Measurements from ENCODE around the gene SUPT5H.

SUPT5H gene

DNA sequence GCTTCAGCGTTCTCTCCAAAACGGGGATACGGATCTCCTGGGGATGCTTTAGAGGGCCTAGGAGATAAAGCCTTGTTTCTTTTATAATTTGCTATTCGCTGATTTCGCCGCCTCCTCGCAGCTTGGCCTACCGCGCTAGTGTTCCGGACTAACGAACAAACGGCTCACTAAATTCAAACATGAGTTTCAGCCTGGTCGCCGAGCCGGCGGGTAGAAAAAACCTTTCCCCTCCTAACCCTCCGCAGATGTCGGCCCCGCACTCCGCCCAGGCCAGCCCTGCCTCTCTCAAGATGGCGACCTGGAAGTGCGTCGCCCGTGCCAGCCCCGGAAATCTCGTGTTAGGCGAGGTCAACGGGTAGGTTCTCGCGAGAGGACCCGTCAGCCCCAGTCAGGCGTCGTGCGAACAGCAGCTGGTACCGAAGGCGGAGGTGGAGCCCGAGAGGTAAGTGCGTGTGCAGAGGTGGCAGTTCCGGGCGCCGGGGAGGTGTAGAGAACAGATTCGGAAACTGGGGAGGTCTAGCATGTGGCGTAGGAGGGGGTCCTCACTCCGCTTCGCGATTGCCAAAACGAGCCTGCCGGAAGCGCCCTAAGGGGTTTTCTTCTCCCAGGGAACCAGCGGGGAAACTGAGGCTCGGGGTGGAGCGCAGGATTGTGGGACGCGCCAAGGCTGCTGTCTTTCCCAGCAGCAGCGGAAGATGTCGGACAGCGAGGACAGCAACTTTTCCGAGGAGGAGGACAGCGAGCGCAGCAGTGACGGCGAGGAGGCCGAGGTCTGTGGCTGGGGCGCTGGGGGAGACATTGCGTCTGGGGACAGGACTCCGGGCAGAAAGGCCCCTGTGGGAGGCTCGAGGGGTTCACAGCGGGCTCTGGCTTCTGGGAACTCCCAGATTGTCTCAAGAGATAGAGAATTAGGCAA is at the start of gene SUPT5H:
Gene SUPT5H, plus strand, starts transcription at position 387 of the 916 bp plus-strand sequence. Its CDS starts 309 bp downstream, at position 696.
- peak; percentile 97 for DNase-seq (ENCODE audit: low spot score)

GRCh38 chr19:39397360-39398296 is 47.8 kb upstream of the SUPT5H start:
- DNase-seq (ENCODE audit: low spot score) = peak; percentile 91

GRCh38 chr19:39398297-39398864 is 47.0 kb upstream of the SUPT5H start:
- DNase-seq (ENCODE audit: low spot score) = peak; percentile 76

- no peak for DNase-seq (ENCODE audit: low spot score)
These were observed 45.7 kb upstream of the SUPT5H start for GRCh38 chr19:39399668-39400050.

DNA sequence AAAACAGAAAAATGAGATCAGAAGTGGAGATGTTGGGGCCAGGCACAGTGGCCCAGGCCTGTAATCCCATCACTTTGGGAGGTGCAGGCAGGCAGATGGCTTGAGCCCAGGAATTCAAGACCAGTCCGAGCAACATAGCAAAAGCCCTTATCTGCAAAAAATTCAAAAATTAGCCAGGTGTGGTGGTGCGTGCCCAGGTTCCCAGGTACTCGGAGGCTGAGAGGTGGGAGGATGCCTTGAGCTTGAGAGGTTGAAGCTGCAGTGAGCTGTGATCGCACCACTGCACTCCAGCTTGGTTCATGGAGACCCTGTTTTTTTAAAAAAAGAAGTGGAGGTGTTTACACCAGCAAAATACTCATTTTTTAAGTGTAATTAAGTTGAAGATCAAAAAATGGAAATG is 45.3 kb upstream of the SUPT5H start:
- DNase-seq (ENCODE audit: low spot score) = no peak

DNA sequence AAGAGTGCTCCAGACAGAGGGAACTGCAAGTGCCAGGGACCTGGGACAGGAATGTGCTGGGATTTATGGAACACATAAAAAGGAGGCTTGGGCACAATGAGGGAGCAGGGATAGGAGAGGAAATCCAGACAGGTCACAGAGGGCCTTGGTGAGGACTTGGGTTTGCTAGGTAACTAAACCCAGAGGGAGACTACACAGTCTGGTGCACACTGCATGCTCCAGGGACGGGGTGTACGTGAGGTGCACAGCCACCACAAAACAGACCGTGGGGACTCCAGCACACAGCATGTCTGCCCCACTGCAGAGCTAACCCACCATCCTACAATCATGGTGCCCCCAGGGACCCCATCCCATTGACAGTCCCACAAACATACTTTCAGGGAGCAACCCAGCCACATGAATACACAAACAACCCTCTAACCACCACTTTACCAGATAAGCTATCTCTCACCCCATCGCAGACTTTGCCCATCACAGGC is 44.3 kb upstream of the SUPT5H start:
- DNase-seq (ENCODE audit: low spot score) = no peak

- no peak for DNase-seq (ENCODE audit: low spot score)
These were observed 43.6 kb upstream of the SUPT5H start for GRCh38 chr19:39401549-39402345.

GRCh38 chr19:39402346-39403300 is 42.8 kb upstream of the SUPT5H start:
- DNase-seq (ENCODE audit: low spot score) = peak; percentile 85

DNA sequence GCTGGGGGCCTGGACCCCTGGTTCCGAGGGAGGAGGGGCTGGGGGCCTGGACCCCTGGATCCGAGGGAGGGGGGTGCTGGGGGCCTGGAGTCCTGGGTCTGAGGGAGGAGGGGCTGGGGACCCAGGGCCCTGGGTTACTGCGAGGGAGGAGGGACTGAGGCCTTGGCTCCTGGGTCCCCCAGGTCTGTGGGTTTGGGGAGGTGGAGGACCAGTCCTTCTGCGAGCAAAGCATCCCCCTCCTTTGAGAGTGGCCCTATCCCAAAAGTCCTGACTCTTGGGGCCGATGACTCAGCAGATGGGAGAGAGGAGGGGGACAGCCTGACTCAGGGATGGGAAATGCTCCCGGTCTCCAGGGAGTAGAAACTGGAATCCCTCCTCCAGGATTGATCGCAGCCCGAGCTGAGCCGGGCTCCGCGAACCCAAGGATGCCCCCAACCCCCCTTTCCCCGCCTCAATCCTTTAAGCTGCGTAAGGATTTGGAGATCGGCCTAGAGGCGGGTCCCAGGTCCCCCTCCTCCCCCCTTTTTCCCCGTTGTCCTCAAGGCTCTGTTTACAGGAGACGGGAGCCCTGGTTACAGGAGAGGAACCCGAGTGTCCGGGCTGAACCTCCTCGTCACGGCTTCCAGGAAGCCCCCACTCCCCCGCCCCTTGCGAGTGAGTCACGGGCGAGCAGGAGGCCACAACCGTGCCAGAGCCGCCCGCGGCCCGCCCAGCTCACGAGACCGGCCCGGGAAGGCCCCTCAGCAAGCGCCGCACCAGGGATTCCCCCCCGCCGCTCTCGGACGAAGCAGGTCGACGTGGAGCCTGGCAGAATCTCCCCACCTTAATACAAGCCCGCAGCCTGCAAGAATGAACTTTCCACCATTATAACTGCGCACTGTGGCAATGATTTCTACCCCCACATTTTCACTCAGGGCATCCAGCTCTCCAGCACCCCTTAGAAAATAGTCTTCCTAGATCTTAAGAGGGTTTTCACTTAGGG is 41.8 kb upstream of the SUPT5H start:
- DNase-seq (ENCODE audit: low spot score) = peak; percentile 92

DNA sequence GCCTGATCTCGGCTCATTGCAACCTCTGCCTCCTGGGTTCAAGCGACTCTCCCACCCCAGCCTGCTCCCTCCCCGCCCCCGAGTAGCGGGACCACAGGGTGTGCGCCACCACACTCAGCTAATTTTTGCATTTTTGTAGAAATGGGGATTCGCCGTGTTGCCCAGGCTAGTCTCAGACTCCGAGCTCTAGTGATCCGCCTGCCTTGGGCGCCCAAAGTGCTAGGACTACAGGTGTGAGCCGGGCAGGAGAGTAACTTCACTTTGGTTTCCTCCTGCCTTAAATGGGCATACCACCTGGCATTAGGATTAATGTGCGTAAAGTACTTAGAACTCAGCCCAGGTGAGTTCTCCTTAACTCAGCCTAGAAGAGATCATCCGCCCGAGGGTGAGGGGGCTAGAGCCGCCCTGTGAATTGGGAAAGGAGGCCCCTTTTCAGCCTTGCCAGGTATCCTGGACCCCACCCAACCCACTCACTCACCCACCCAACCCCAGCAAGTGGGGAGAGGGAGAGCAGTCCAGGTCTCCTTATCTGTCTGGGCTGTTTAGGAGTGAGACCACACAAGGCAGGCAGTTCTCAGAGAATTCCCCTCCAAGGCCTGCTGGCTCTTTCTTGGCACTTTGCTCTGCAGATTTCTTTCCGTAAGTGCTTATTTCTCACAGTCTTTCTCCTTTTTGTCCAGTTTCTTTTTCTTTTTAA is 40.0 kb upstream of the SUPT5H start:
- no peak for DNase-seq (ENCODE audit: low spot score)

DNA sequence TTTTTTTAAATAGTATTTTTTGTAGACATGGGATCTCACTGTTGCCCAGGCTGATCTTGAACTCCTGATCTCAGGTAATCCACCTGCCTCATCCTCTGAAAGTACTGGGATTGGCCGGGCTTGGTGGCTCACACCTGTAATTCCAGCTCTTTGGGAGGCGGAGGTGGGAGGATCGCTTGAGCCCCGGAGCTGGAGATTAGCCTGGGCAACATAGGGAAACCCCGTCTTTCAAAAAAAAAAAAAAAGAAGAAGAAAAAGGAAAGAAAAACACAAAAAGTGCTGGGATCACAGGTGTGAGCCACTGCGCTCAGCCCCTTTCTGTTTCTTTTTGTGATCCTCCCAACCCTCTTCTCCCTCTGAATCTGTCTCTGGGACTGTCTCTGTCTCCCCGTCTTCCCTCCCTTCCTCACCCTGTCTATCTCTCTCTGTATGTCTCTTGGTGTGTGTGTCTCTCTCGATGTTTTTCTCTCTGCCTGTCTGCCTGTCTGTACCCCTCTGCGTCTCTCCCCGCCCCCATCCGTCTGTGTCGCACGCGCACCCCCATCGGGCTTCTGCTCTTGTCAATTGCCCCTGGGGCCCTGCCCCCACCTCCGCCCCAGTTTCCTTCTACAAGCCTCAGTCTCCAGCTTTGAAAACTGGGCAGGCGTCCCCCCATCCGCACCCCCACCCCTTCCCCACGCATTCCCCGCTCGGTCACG is 39.3 kb upstream of the SUPT5H start:
- no peak for DNase-seq (ENCODE audit: low spot score)

DNA sequence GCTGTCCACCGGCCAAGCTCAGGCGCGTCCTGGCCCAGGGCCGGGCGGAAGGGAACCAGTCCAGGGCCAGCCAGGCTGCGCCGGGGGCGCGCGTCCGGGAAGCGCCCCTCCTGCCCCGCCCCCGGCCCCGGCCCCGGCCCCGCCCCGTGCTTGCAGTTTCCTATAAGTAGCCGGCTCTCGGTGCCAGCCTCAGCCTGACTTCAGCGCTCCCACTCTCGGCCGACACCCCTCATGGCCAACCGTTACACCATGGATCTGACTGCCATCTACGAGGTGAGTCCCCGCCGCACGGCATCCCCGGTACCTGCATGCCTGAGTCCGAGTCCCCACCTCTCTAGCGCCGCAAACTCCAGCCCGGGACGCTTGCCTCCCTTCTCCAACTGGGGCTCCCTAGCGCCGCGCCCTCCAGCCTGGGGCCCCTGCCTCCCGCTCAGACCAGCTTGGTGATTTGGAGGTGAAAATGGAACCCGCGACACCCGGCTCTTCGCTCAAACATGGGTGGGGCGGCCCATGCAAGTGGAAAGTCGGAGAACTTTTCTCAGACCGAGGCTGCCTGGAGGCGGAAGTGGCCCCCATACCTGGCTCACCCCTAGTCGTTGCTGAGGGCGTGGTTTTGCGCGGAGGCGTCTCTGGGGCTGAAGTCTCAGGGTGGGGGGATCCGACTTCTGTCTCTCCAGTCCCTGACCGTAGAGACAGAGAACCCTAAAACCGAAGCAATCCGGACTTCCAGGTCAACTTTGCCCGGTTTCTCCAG is 38.5 kb upstream of the SUPT5H start, which contains the start of gene ZFP36:
Gene ZFP36, plus strand, starts transcription at position 192 of the 754 bp plus-strand sequence. Its CDS starts 58 bp downstream, at position 250.
- DNase-seq (ENCODE audit: low spot score) = peak; percentile 93

- DNase-seq (ENCODE audit: low spot score) = no peak
These were observed 38.0 kb upstream of the SUPT5H start for GRCh38 chr19:39407410-39407659.

DNA sequence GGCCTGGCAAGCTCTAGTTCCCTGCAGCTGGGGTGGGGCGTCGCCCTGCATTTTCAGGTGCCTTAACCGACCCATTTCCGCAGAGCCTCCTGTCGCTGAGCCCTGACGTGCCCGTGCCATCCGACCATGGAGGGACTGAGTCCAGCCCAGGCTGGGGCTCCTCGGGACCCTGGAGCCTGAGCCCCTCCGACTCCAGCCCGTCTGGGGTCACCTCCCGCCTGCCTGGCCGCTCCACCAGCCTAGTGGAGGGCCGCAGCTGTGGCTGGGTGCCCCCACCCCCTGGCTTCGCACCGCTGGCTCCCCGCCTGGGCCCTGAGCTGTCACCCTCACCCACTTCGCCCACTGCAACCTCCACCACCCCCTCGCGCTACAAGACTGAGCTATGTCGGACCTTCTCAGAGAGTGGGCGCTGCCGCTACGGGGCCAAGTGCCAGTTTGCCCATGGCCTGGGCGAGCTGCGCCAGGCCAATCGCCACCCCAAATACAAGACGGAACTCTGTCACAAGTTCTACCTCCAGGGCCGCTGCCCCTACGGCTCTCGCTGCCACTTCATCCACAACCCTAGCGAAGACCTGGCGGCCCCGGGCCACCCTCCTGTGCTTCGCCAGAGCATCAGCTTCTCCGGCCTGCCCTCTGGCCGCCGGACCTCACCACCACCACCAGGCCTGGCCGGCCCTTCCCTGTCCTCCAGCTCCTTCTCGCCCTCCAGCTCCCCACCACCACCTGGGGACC is 37.6 kb upstream of the SUPT5H start:
- peak; percentile 30 for DNase-seq (ENCODE audit: low spot score)

DNA sequence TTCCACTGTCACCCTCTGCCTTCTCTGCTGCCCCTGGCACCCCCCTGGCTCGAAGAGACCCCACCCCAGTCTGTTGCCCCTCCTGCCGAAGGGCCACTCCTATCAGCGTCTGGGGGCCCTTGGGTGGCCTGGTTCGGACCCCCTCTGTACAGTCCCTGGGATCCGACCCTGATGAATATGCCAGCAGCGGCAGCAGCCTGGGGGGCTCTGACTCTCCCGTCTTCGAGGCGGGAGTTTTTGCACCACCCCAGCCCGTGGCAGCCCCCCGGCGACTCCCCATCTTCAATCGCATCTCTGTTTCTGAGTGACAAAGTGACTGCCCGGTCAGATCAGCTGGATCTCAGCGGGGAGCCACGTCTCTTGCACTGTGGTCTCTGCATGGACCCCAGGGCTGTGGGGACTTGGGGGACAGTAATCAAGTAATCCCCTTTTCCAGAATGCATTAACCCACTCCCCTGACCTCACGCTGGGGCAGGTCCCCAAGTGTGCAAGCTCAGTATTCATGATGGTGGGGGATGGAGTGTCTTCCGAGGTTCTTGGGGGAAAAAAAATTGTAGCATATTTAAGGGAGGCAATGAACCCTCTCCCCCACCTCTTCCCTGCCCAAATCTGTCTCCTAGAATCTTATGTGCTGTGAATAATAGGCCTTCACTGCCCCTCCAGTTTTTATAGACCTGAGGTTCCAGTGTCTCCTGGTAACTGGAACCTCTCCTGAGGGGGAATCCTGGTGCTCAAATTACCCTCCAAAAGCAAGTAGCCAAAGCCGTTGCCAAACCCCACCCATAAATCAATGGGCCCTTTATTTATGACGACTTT is 36.8 kb upstream of the SUPT5H start:
- DNase-seq (ENCODE audit: low spot score) = no peak
